Psoas muscle (tissue), 8 donors: ENCODE results near the gene LMF1. TPM values are rescaled to one million over a fixed set of nuclear protein-coding genes. Genes with fewer than 3 reads are reported as not detected.

Experiments
- ATAC-seq, 4 donors: fragments of 200-7000 bp; cut with Tn5 transposase; one replicate each; pipeline ENCODE4 v1.9.1; 2020; ENCODE audit warnings: moderate library complexity in 3 of 4, mild to moderate bottlenecking in 2 of 4
- DNase-seq, 2 donors: peaks; one replicate each; pipeline ENCODE4 v3.0.0-alpha.2; 2020
- H3K27ac ChIP-seq: fragments of 200-600 bp; one replicate; pipeline ENCODE4 v1.8.0; 2022
- H3K27me3 ChIP-seq, 3 donors: fragments of 200-600 bp in 1 of 3; one replicate each; pipeline versions ENCODE4 v1.6.1 to v1.8.0; 2013 to 2022; ENCODE audit warnings: low read length in 2 of 3, mild to moderate bottlenecking in 2 of 3, moderate library complexity in 1 of 3; ENCODE audit not compliant: insufficient read depth in 3 of 3
- H3K36me3 ChIP-seq, 2 donors: fragments of 200-600 bp in 1 of 2; one replicate each; pipeline versions ENCODE4 v1.6.1 to v1.8.0; 2013 to 2022; ENCODE audit warnings: low read depth in 1 of 2, mild to moderate bottlenecking in 1 of 2, moderate library complexity in 1 of 2; ENCODE audit not compliant: insufficient read depth in 1 of 2
- H3K4me1 ChIP-seq: fragments of 200-600 bp; one replicate; pipeline ENCODE4 v1.8.0; 2022
- H3K4me3 ChIP-seq: fragments of 200-600 bp; one replicate; pipeline ENCODE4 v1.8.0; 2022; ENCODE audit warnings: mild to moderate bottlenecking
- H3K9me3 ChIP-seq: fragments of 200-600 bp; one replicate; pipeline ENCODE4 v1.8.0; 2022
- CTCF ChIP-seq: fragments of 200-600 bp; IDR thresholded peaks from one replicate; pipeline ENCODE4 v1.8.0; 2022; ENCODE audit warnings: antibody characterized with exemption
- WGBS, 3 donors: extraction: QIAGEN DNeasy Blood & Tissue Kit; methylation state at CpG; one replicate each; pipeline versions ENCODE4 v1.1.6 to v1.1.7; 2013; 5-methylcytosine and 5-hydroxymethylcytosine counted together
- intact Hi-C, 2 donors: fragments of 100-400 bp; cut with DNase I; formaldehyde crosslinking; loops; one replicate each; pipeline versions ENCODE4 v1.11.0 to v1.14.2; 2022
- polyA plus RNA-seq, 3 donors: library from polyadenylated mRNA; stranded (reverse); fragments of 200-250 nt; gene quantifications; one replicate each; pipeline ENCODE4 v1.2.3, GENCODE V29; 2013
- total RNA-seq, 4 donors: library from RNA; stranded (reverse); fragmentation: NEBNext Ultra II Directional in 2 of 4; extraction: Animal tissue kit (Norgen Biotek cat#: 25700) in 2 of 4; gene quantifications; one replicate each; pipeline versions ENCODE4 v1.2.1 to v1.2.4, GENCODE V29; 2021 to 2023
- donor health status: healthy with polysubstance abuse.
- donor health status: DM: no; HTN: no; CAD: no; lungs with moderate emphysema.
- donor health status: Bipolar disorder and iron deficiency.
- donor health status: healthy.
- donor health status: DM: yes; HTN: yes; CAD: no.
- donor health status: DM: no; HTN: no; CAD: no.
- donor health status: DM: no; HTN: no; CAD: no.
- donor health status: DM: yes; HTN: yes; CAD: no.

LMF1 gene
- total and polyA plus RNA-seq, 7 donors, result 1.9 to 9.0 (median 4.0) TPM

- intact Hi-C loops, result no loop called here
- Histone ChIP-seq H3K4me3 (no peak overlapping the region), H3K9me3 (no peaks in the 10 kb centered on the region), H3K36me3 (no peaks in the 10 kb centered on the region), H3K4me1 (peaks cover 5% of the 10 kb centered on the region), H3K27ac (no peak overlapping the region), H3K27me3 (peaks cover 0 to 71% (median 21%) of the 10 kb centered on the region in 3 donors)
- TF ChIP-seq CTCF, result no peak
- ATAC-seq (no peak), DNase-seq (no peak)
- WGBS, 3 donors, result 51 to 69% (median 60%) methylated on average over 12 of the region's 12 CpGs
Measured at GRCh38 chr16:975291-975690, 4.5 kb upstream of the LMF1 start.

DNA sequence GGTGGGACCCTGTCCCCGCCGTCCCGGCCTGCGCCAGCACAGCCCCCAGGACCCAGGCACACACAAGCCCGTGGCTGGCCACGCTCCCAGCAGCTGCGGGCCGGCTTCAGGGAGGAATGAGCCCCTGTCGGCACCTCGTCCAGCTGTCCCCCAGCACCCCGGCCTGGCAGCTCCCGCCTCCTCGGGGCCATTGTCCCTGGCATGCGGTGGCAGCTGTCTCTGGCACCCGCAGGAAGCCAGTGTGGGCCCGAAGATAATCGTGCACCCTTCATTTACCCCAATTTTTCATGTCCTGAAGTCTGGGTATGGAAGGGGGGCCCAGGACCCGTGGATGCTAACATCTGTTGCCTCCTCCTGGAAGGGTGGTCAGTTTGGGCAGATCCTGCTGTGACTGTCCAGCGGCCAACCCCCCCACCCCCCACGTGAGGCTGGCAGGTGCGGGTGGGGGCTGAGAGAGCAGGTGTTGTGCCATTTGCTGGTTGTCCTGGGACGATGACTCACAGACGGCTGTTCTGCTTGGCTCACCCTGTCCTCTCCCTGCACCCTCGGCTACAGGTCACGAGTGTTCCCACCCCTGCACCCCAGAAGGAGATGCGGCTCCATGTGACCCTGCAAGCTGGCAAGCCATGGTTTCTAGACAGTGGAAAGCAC lies 4.0 kb upstream of the LMF1 start:
- ATAC-seq, result peak; percentile 22 to 77 (median 46)
- Histone ChIP-seq H3K4me1 (peaks cover 3% of the 10 kb centered on the region), H3K27ac (peak overlapping the region; percentile 21), H3K27me3 (peaks cover 0 to 65% (median 16%) of the 10 kb centered on the region in 3 donors), H3K36me3 (no peaks in the 10 kb centered on the region), H3K4me3 (peak overlapping the region; percentile 11), H3K9me3 (no peaks in the 10 kb centered on the region)
- TF ChIP-seq CTCF, result no peak
- intact Hi-C loops, result no loop called here
- DNase-seq, result peak; percentile 69 to 77
- 23 to 32% (median 31%) methylated on average over 22 to 26 of the region's 26 CpGs for WGBS, 3 donors

DNA sequence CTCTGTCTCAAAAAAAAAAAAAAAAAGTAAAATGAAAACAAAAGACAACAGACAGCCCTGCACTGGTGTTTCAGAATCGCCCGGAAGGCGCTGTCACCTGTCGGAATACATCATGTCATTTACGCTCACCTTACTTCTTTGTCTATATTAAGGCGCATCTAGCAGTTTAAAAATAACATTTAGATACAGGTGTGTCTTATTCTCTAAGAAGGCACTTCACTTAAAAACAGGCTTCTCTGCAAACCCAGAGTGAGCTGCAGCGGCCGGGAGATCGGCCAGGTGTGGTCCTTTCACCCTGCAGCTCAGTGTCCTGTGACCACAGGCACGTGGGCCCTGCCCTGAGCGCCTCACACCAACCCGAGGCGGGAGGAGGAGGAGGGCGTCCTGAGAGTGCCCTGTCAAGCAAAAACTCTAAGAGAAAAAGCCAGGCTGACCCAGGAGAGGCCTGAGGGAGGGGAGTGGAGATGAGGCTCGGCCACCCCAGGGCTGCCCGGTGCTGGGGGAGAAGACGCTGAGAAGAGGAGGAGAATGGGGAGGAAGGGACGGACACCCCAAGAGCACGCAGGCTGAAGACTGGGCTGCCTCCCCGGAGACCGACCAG lies 3.3 kb upstream of the LMF1 start:
- Histone ChIP-seq H3K36me3 (no peaks in the 10 kb centered on the region), H3K4me1 (peaks cover 10% of the 10 kb centered on the region), H3K4me3 (no peak overlapping the region), H3K27ac (peak overlapping the region; percentile 21), H3K9me3 (no peaks in the 10 kb centered on the region), H3K27me3 (peaks cover 0 to 59% (median 11%) of the 10 kb centered on the region in 3 donors)
- WGBS, 3 donors, result 30 to 52% (median 31%) methylated on average over 14 to 21 of the region's 21 CpGs
- ATAC-seq (peak in 1 of 4 donors; percentile 43), DNase-seq (no peak)
- intact Hi-C loops, result no loop called here
- TF ChIP-seq CTCF, result no peak

- ATAC-seq, result no peak
- peaks cover 0 to 51% (median 9%) of the 10 kb centered on the region in 3 donors for H3K27me3 ChIP-seq
- DNase-seq, result no peak
- H3K4me1 ChIP-seq, result peaks cover 12% of the 10 kb centered on the region
- H3K27ac ChIP-seq, result no peak overlapping the region
- no peak overlapping the region for H3K4me3 ChIP-seq
- no peak for TF ChIP-seq CTCF
- 83 to 84% (median 83%) methylated on average over 17 of the region's 17 CpGs for WGBS, 3 donors
- peaks cover 0 to 4% of the 10 kb centered on the region in 2 donors for H3K36me3 ChIP-seq
- intact Hi-C loops, result no loop called here
- no peaks in the 10 kb centered on the region for H3K9me3 ChIP-seq
Measured at GRCh38 chr16:973366-973765, 2.6 kb upstream of the LMF1 start.
